ENCODE measurements around the gene UBE2Q1.

The UBE2Q1 gene

GRCh38 chr1:154575951-154576566, 17.6 kb upstream of the UBE2Q1 start:
- DNase-seq = no peak

- DNase-seq = no peak
Measured at GRCh38 chr1:154575147-154575927, 16.9 kb upstream of the UBE2Q1 start.

GRCh38 chr1:154574716-154575115, 16.3 kb upstream of the UBE2Q1 start:
- DNase-seq = no peak

GRCh38 chr1:154573168-154573510, 14.7 kb upstream of the UBE2Q1 start:
- DNase-seq = no peak

GRCh38 chr1:154572468-154573167, 14.2 kb upstream of the UBE2Q1 start:
- no peak for DNase-seq

GRCh38 chr1:154571964-154572288, 13.5 kb upstream of the UBE2Q1 start:
- no peak for DNase-seq

- DNase-seq = no peak
Measured at GRCh38 chr1:154571244-154571963, 12.9 kb upstream of the UBE2Q1 start.

- no peak for DNase-seq
Measured at GRCh38 chr1:154568157-154568815, 9.8 kb upstream of the UBE2Q1 start.

- peak; percentile 51 for DNase-seq
Measured at GRCh38 chr1:154567386-154568156, 9.1 kb upstream of the UBE2Q1 start, which contains the start of gene CHRNB2. CHRNB2 (plus strand) TSS chr1:154567778; CDS start chr1:154568045, 267 bp downstream.

GRCh38 chr1:154565876-154566275, 7.4 kb upstream of the UBE2Q1 start:
- no peak for DNase-seq

GRCh38 chr1:154559466-154560044, 1.1 kb upstream of the UBE2Q1 start:
- DNase-seq = no peak

GRCh38 chr1:154558720-154559465, 431 bp upstream of the UBE2Q1 start:
- peak; percentile 99 for DNase-seq

GRCh38 chr1:154557248-154557938, 1.1 kb downstream of the UBE2Q1 start:
- DNase-seq = no peak

GRCh38 chr1:154556422-154556821, 2.0 kb downstream of the UBE2Q1 start:
- no peak for DNase-seq

GRCh38 chr1:154553056-154554030, 5.1 kb downstream of the UBE2Q1 start:
- no peak for DNase-seq

- no peak for DNase-seq
Measured at GRCh38 chr1:154552036-154552435, 6.4 kb downstream of the UBE2Q1 start.

- DNase-seq = no peak
Measured at GRCh38 chr1:154551474-154551873, 7.0 kb downstream of the UBE2Q1 start.

GRCh38 chr1:154550657-154551056, 7.8 kb downstream of the UBE2Q1 start:
- DNase-seq = no peak

- DNase-seq = no peak
Measured at GRCh38 chr1:154550070-154550469, 8.4 kb downstream of the UBE2Q1 start.
